SU-DHL-6 (cell line): ENCODE measurements around the gene UBE2E2.

Source experiments
- H2AFZ ChIP-seq: fragments of 200-600 bp; sonication (generic); 2 replicates; pipeline ENCODE4 v1.6.1; 2014; ENCODE audit warnings: low read depth, mild to moderate bottlenecking, moderate library complexity, mixed read lengths, antibody characterized with exemption, low read length; ENCODE audit not compliant: severe bottlenecking
- H3F3A ChIP-seq: fragments of 200-600 bp; shearing (Covaris generic); 2 replicates; pipeline ENCODE4 v1.6.0; 2016; ENCODE audit warnings: antibody characterized with exemption, mild to moderate bottlenecking; ENCODE audit not compliant: insufficient read depth
- H3K27ac ChIP-seq: fragments of 200-600 bp; sonication (generic); 2 replicates; pipeline ENCODE4 v1.5.1; 2016; ENCODE audit warnings: low read depth, mild to moderate bottlenecking, low read length, moderate library complexity, mixed read lengths
- H3K27me3 ChIP-seq: fragments of 200-600 bp; sonication (generic), shearing (Covaris generic); 2 replicates; pipeline ENCODE4 v1.6.0; 2014; ENCODE audit warnings: mild to moderate bottlenecking, low read length
- H3K36me3 ChIP-seq: fragments of 200-600 bp; sonication (generic); 2 replicates; pipeline ENCODE4 v1.6.1; 2014; ENCODE audit warnings: mild to moderate bottlenecking, low read length, mixed read lengths
- H3K4me2 ChIP-seq: fragments of 300-600, 200-600 bp; shearing (Covaris generic), sonication (generic); 2 replicates; pipeline ENCODE4 v1.6.0; 2014; ENCODE audit warnings: low read length, low read depth, mild to moderate bottlenecking; ENCODE audit not compliant: poor library complexity, severe bottlenecking
- H3K4me3 ChIP-seq: fragments of 200-600 bp; sonication (generic); 2 replicates; pipeline ENCODE4 v1.5.1; 2014; ENCODE audit warnings: antibody characterized with exemption, low read length, mild to moderate bottlenecking, mixed read lengths; ENCODE audit not compliant: insufficient read depth, poor library complexity, severe bottlenecking
- H3K79me2 ChIP-seq: fragments of 200-600 bp; sonication (generic); 2 replicates; pipeline ENCODE4 v1.6.1; 2014; ENCODE audit warnings: mild to moderate bottlenecking, low read length, moderate library complexity; ENCODE audit not compliant: insufficient read depth
- H3K9ac ChIP-seq: fragments of 200-600 bp; sonication (generic); 2 replicates; pipeline ENCODE4 v1.7.0; 2014; ENCODE audit warnings: mild to moderate bottlenecking, low read length
- H3K9me2 ChIP-seq: fragments of 200-600 bp; sonication (generic); replicated peaks from 2 replicates; pipeline ENCODE4 v1.6.1; 2014; ENCODE audit warnings: low read length; ENCODE audit not compliant: insufficient read depth
- H3K9me3 ChIP-seq: fragments of 200-600 bp; sonication (generic); 2 replicates; pipeline ENCODE4 v1.6.1; 2014; ENCODE audit warnings: low read length, mixed read lengths; ENCODE audit not compliant: insufficient read depth
- H4K20me1 ChIP-seq: fragments of 200-600 bp; sonication (generic); 2 replicates; pipeline ENCODE4 v1.6.1; 2014; ENCODE audit warnings: low read depth, mild to moderate bottlenecking, antibody characterized with exemption, low read length, moderate library complexity, mixed read lengths
- CTCF ChIP-seq: fragments of 200-600 bp; sonication (generic); IDR thresholded peaks from one replicate; pipeline ENCODE4 v1.5.1; 2017; ENCODE audit warnings: antibody characterized with exemption, mild to moderate bottlenecking, low read length, moderate library complexity; ENCODE audit not compliant: insufficient read depth, poor library complexity, severe bottlenecking
- EZH2phosphoT487 ChIP-seq: fragments of 200-600 bp; sonication (generic), shearing (Covaris generic); conservative IDR thresholded peaks from 2 replicates; pipeline ENCODE4 v1.6.1; 2018; ENCODE audit warnings: mild to moderate bottlenecking, antibody characterized with exemption, low read length, moderate library complexity, mixed read lengths

Gene UBE2E2

GRCh38 chr3:23461069-23461468 lies 257.9 kb downstream of the UBE2E2 start:
- H4K20me1 ChIP-seq, result no peaks in the 10 kb centered on the region
- H3K4me3 ChIP-seq, result no peak overlapping the region
- no peaks in the 10 kb centered on the region for H3K9me3 ChIP-seq
- TF ChIP-seq EZH2phosphoT487 (no peak), CTCF (no peak)
- no peaks in the 10 kb centered on the region for H3K36me3 ChIP-seq
- H3K27me3 ChIP-seq, result no peaks in the 10 kb centered on the region
- no peak overlapping the region for H3K4me2 ChIP-seq
- H2AFZ ChIP-seq, result no peak overlapping the region
- no peaks in the 10 kb centered on the region for H3F3A ChIP-seq
- H3K79me2 ChIP-seq, result no peaks in the 10 kb centered on the region
- no peak overlapping the region for H3K27ac ChIP-seq
- no peak overlapping the region for H3K9ac ChIP-seq
- H3K9me2 ChIP-seq, result no peaks in the 10 kb centered on the region

GRCh38 chr3:23463791-23464190 lies 260.7 kb downstream of the UBE2E2 start:
- H3K79me2 ChIP-seq, result no peaks in the 10 kb centered on the region
- TF ChIP-seq EZH2phosphoT487 (no peak), CTCF (no peak)
- H3K9me2 ChIP-seq, result no peaks in the 10 kb centered on the region
- no peaks in the 10 kb centered on the region for H3F3A ChIP-seq
- no peak overlapping the region for H2AFZ ChIP-seq
- no peak overlapping the region for H3K27ac ChIP-seq
- no peaks in the 10 kb centered on the region for H4K20me1 ChIP-seq
- no peaks in the 10 kb centered on the region for H3K9me3 ChIP-seq
- no peaks in the 10 kb centered on the region for H3K36me3 ChIP-seq
- no peaks in the 10 kb centered on the region for H3K27me3 ChIP-seq
- H3K9ac ChIP-seq, result no peak overlapping the region
- no peak overlapping the region for H3K4me3 ChIP-seq
- no peak overlapping the region for H3K4me2 ChIP-seq

- no peak overlapping the region for H3K4me3 ChIP-seq
- no peak for TF ChIP-seq EZH2phosphoT487
- TF ChIP-seq CTCF, result no peak
- H3K4me2 ChIP-seq, result no peak overlapping the region
- no peaks in the 10 kb centered on the region for H3K36me3 ChIP-seq
- H3K9me2 ChIP-seq, result no peaks in the 10 kb centered on the region
- H4K20me1 ChIP-seq, result no peaks in the 10 kb centered on the region
- no peak overlapping the region for H3K9ac ChIP-seq
- H3F3A ChIP-seq, result no peaks in the 10 kb centered on the region
- no peak overlapping the region for H3K27ac ChIP-seq
- H3K9me3 ChIP-seq, result no peaks in the 10 kb centered on the region
- H3K27me3 ChIP-seq, result no peaks in the 10 kb centered on the region
- no peaks in the 10 kb centered on the region for H3K79me2 ChIP-seq
- no peak overlapping the region for H2AFZ ChIP-seq
Observed at GRCh38 chr3:23465569-23465968, 262.4 kb downstream of the UBE2E2 start.
